HCT116 (cell line): Measurements from ENCODE around the gene SLC25A25. TPM values are rescaled to one million over a fixed set of nuclear protein-coding genes. Genes with fewer than 3 reads are reported as not detected.

Source experiments
- ATAC-seq: fragments of 200-7000 bp; cut with Tn5 transposase; 2 replicates; pipeline ENCODE4 v1.9.1; 2020; ENCODE audit warnings: mild to moderate bottlenecking, moderate library complexity
- BruUV-seq: library from RNA; stranded (reverse); fragments of 400-500 nt; replicated peaks from 2 replicates; lab custom pipeline; 2021; lab: Mats Ljungman, UMichigan
- CTCF ChIA-PET: fragments of 300-600 bp; sonication (Branson Sonifier 250); formaldehyde crosslinking; loops from one replicate; lab custom pipeline; 2021; ENCODE audit warnings: antibody characterized with exemption; lab: Charles Lee
- POLR2A ChIA-PET: fragments of 300-600, 350-600 bp; sonication (Branson Sonifier 250); formaldehyde crosslinking; loops from one replicate; lab custom pipeline; 2021; ENCODE audit warnings: antibody characterized with exemption; lab: Charles Lee
- RAD21 ChIA-PET, 2 experiments: fragments of 300-600 bp; sonication (Branson Sonifier 250); formaldehyde crosslinking; loops; one replicate each; lab custom pipeline; 2023; ENCODE audit warnings: low total read pairs in 2 of 2; ENCODE audit not compliant: uncharacterized antibody in 2 of 2, unreplicated experiment in 2 of 2, low non-redundant PET in 1 of 2; lab: Charles Lee
- DNase-seq: peaks from one replicate; pipeline ENCODE4 v3.0.0-alpha.2; 2010; ENCODE audit warnings: low read depth, low spot score
- H2AFZ ChIP-seq: fragments of 200-600 bp; shearing (Covaris generic), sonication (generic); 2 replicates; pipeline ENCODE4 v1.6.1; 2017; ENCODE audit warnings: low read depth, mixed run types, mixed read lengths, antibody characterized with exemption, low read length; ENCODE audit not compliant: poor library complexity, severe bottlenecking
- H3K27ac ChIP-seq: 2 replicates; pipeline ENCODE4 v1.5.1; 2012; ENCODE audit warnings: low read depth, low read length
- H3K27me3 ChIP-seq: fragments of 200-600 bp; sonication (generic); 2 replicates; pipeline ENCODE4 v1.6.1; 2016; ENCODE audit warnings: mixed run types, low read length, mixed read lengths; ENCODE audit not compliant: insufficient read depth
- H3K36me3 ChIP-seq, 2 experiments: fragments of 200-500 bp in 1 of 2; fragments of 200-600 bp in 1 of 2; sonication (Bioruptor generic) in 1 of 2; sonication (generic) in 1 of 2; 2 replicates each; pipeline versions ENCODE4 v1.5.1 to v1.6.1; 2014 to 2016; ENCODE audit warnings: low read length in 2 of 2, inconsistent platforms in 1 of 2, mixed read lengths in 1 of 2, mixed run types in 1 of 2; ENCODE audit not compliant: insufficient read depth in 2 of 2, control insufficient read depth in 1 of 2
- H3K4me1 ChIP-seq, 2 experiments: fragments of 200-600 bp in 1 of 2; sonication (generic) in 1 of 2; 2 replicates each; pipeline versions ENCODE4 v1.5.1 to v1.6.1; 2012 to 2017; ENCODE audit warnings: low read length in 2 of 2, inconsistent platforms in 1 of 2, mild to moderate bottlenecking in 1 of 2, mixed read lengths in 1 of 2, mixed run types in 1 of 2, moderate library complexity in 1 of 2; ENCODE audit not compliant: insufficient read depth in 2 of 2, control insufficient read depth in 1 of 2
- H3K4me2 ChIP-seq: fragments of 200-600 bp; sonication (generic); 2 replicates; pipeline ENCODE4 v1.6.1; 2017; ENCODE audit warnings: mixed run types, low read length, mixed read lengths
- H3K4me3 ChIP-seq, 2 experiments: fragments of 200-600 bp in 1 of 2; sonication (generic) in 1 of 2; replicated peaks in 1 of 2; 2 replicates each; pipeline ENCODE4 v1.5.1; 2011 to 2016; ENCODE audit warnings: low read length in 2 of 2, control low read depth in 1 of 2, low read depth in 1 of 2, mild to moderate bottlenecking in 1 of 2, mixed read lengths in 1 of 2, mixed run types in 1 of 2
- H3K79me2 ChIP-seq: fragments of 200-600 bp; sonication (generic); 2 replicates; pipeline ENCODE4 v1.6.1; 2017; ENCODE audit warnings: mild to moderate bottlenecking, mixed run types, low read length, moderate library complexity, mixed read lengths; ENCODE audit not compliant: insufficient read depth
- H3K9ac ChIP-seq: fragments of 200-600 bp; sonication (generic); 2 replicates; pipeline ENCODE4 v1.6.1; 2016; ENCODE audit warnings: low read length, mixed read lengths
- H3K9me2 ChIP-seq: fragments of 200-600 bp; sonication (generic), shearing (Covaris generic); 2 replicates; pipeline ENCODE4 v1.6.1; 2017; ENCODE audit warnings: mixed run types, mild to moderate bottlenecking, moderate library complexity; ENCODE audit not compliant: insufficient read depth
- H3K9me3 ChIP-seq, 2 experiments: fragments of 200-500 bp in 1 of 2; fragments of 200-600 bp in 1 of 2; sonication (Bioruptor generic) in 1 of 2; sonication (generic) in 1 of 2; 2 replicates each; pipeline ENCODE4 v1.6.1; 2014 to 2017; ENCODE audit warnings: low read length in 2 of 2, mixed read lengths in 2 of 2, inconsistent platforms in 1 of 2, low read depth in 1 of 2, mild to moderate bottlenecking in 1 of 2, mixed run types in 1 of 2, moderate library complexity in 1 of 2; ENCODE audit not compliant: control insufficient read depth in 1 of 2, insufficient read depth in 1 of 2
- H4K20me1 ChIP-seq: fragments of 200-600 bp; sonication (generic), shearing (Covaris generic); 2 replicates; pipeline ENCODE4 v1.6.1; 2017; ENCODE audit warnings: mixed run types, mild to moderate bottlenecking, moderate library complexity; ENCODE audit not compliant: insufficient read depth
- CEBPB ChIP-seq: IDR thresholded peaks from 2 replicates; pipeline ENCODE4 v1.6.1; 2012; ENCODE audit warnings: low read depth
- EGR1 ChIP-seq: IDR thresholded peaks from 2 replicates; pipeline ENCODE4 v1.6.1; 2012; ENCODE audit warnings: low read depth
- EZH2 ChIP-seq: fragments of 200-600 bp; sonication (generic); IDR thresholded peaks from 2 replicates; pipeline ENCODE4 v1.6.1; 2017; ENCODE audit warnings: antibody characterized with exemption, mixed run types
- EZH2phosphoT487 ChIP-seq: fragments of 200-600 bp; IDR thresholded peaks from 2 replicates; pipeline ENCODE4 v1.6.1; 2018; ENCODE audit warnings: antibody characterized with exemption, borderline replicate concordance
- POLR2AphosphoS5 ChIP-seq: IDR thresholded peaks from 2 replicates; pipeline ENCODE4 v1.6.1; 2011; ENCODE audit warnings: mild to moderate bottlenecking, low read depth, low read length, moderate library complexity
- SIN3A ChIP-seq: IDR thresholded peaks from 2 replicates; pipeline ENCODE4 v1.6.1; 2012; ENCODE audit warnings: low read depth
- TCF7L2 ChIP-seq: IDR thresholded peaks from 2 replicates; pipeline ENCODE4 v1.7.0; 2011; ENCODE audit warnings: borderline replicate concordance, inconsistent platforms; ENCODE audit not compliant: insufficient read depth, insufficient read length; ENCODE audit errors: extremely low read depth
- intact Hi-C: fragments of 100-400 bp; cut with micrococcal nuclease; formaldehyde crosslinking; loops from 2 replicates; pipeline ENCODE4 v1.10.0; 2022
- total RNA-seq: library from RNA; stranded (reverse); gene quantifications from one replicate; pipeline ENCODE4 v1.2.1, GENCODE V29; 2021; ENCODE audit not compliant: unreplicated experiment
- TF ChIP-seq, protein P1 (sequence below): IDR thresholded peaks from 2 replicates; pipeline ENCODE4 v1.6.1; 2012

The SLC25A25 gene
- total RNA-seq, 1 experiment from 2014 or later, result 15.3 TPM

DNA sequence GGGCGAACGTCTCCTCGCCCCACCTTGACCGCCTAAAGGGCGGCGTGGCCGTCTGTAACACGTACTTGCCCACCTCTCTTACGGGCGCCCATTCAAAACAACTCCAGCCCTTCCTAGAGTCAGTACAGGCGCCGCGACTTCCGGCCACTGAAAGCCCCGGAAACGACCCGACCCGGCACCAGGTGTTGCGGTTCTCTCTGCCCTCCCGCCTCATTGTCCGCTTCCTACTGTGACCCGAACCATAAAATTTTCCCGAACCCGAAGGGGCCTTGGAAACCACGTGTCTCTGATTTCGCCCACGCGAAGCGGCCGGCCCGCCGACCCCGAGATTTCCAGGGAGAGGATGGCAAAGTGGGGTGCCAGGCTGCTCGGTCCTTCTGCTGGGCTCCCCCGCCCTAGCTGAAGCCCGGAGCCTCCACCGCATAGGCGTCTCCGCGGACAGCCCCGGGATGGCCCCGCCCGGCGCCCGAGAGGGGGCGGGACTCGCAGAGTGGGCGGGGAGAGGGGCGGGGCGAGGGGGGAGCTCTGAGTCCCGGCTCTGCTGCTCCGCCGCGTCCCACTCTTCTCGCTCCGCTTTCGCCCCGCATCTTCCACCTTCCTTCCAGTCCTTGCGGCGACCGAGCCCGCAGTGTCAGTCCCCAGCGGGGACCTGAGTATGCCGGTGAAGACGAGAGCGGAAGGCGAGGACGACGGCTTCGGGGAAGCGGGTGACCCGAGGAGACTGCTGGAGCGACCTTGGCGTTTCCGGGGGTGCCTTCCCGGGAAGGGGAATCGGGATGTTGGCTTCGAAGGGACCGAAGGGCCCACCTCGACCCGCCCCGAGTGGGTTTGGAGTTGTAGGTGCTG, 60.2 kb downstream of the SLC25A25 start:
- Histone ChIP-seq H3K36me3 (peaks cover 0 to 15% of the 10 kb centered on the region in 2 experiments; a peak in 2 of 4 replicates), H4K20me1 (peaks cover 9% of the 10 kb centered on the region; the same call in 1 of the 2 replicates), H3K27ac (peak overlapping the region; percentile 99), H2AFZ (peak overlapping the region; percentile 84), H3K9ac (peak overlapping the region; percentile 92), H3K79me2 (peaks cover 39% of the 10 kb centered on the region), H3K9me2 (no peaks in the 10 kb centered on the region), H3K4me1 (peaks cover 9 to 31% of the 10 kb centered on the region in 2 experiments), H3K9me3 (peaks cover 0 to 6% of the 10 kb centered on the region in 2 experiments; a peak in 1 of 4 replicates), H3K27me3 (no peaks in the 10 kb centered on the region), H3K4me3 (peak overlapping the region; percentile 90 to 92), H3K4me2 (peak overlapping the region; percentile 91)
- intact Hi-C loops, result no loop called here
- CTCF ChIA-PET, result interaction anchor here (1.0 to 1.7 kb wide), 2 partner anchors 11 to 31 kb away, joined by 3 to 14 read pairs; no protein-coding TSS in a partner anchor
- peak; percentile 83 for TF ChIP-seq POLR2AphosphoS5
- peak; percentile 4 for TF ChIP-seq TCF7L2
- no peak for TF ChIP-seq EZH2phosphoT487
- no peak for TF ChIP-seq EGR1
- RAD21 ChIA-PET, result no interaction called here
- BruUV-seq, result no TSS peak
- ATAC-seq (peak; percentile 78), DNase-seq (peak; percentile 90)
- POLR2A ChIA-PET, result interaction anchor here (0.6 to 0.9 kb wide), 3 partner anchors 9 to 161 kb away, joined by 3 read pairs; no protein-coding TSS in a partner anchor

DNA sequence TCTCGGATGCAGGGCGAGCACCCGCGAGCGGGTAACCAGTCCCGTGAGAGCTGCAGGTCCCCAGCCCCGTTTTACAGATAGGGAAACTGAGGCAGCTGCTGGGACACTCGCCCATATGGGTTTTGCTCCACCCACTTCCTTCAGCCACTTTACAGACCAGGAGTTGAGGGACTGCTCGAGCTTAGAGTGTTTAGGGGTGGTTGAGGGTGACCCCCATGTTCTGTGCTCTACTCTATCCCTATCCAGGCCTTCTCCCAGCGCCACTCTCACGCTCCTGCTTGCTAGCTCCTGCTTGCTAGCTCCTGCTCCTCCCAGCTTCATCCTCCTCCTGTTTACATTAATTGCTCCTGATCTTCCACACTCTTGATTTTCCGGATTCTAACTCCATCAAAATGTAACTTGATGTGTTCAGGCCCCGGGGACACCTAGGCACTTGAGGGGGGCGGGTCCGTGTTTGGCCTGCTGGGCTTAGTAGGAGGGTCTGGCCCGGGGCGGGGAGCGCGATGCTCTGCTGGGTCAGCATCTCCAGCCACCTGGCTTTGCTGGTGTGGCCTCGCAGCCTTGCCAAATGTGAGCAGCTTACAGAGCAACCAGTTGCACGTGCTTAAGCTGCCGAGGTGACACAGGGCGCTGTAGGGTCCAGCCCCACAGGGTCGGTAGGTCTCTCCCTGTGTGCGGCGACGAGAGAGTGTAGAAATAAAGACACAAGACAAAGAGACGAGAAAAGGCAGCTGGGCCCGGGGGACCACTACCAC, 61.0 kb downstream of the SLC25A25 start:
- Histone ChIP-seq H2AFZ (no peak overlapping the region), H3K79me2 (peaks cover 34% of the 10 kb centered on the region), H3K4me2 (peak overlapping the region; percentile 91), H3K27ac (peak overlapping the region; percentile 99), H3K9me2 (no peaks in the 10 kb centered on the region), H3K4me3 (peak overlapping the region; percentile 90 to 92), H3K4me1 (peaks cover 9 to 31% of the 10 kb centered on the region in 2 experiments), H3K9ac (peak overlapping the region; percentile 92), H3K36me3 (peaks cover 0 to 10% of the 10 kb centered on the region in 2 experiments; a peak in 1 of 4 replicates), H3K27me3 (peaks cover 3% of the 10 kb centered on the region; the same call in 1 of the 2 replicates), H3K9me3 (peaks cover 4 to 6% of the 10 kb centered on the region in 2 experiments; a peak in 2 of 4 replicates), H4K20me1 (peaks cover 9% of the 10 kb centered on the region; the same call in 1 of the 2 replicates)
- intact Hi-C loops, result no loop called here
- no peak for DNase-seq
- no peak for ATAC-seq
- ChIA-PET POLR2A (interaction anchor here (0.6 to 0.9 kb wide), 2 partner anchors 13 to 160 kb away, joined by 3 read pairs; no protein-coding TSS in a partner anchor), CTCF (interaction anchor here (1.0 to 1.7 kb wide), 2 partner anchors 11 to 30 kb away, joined by 3 to 14 read pairs; no protein-coding TSS in a partner anchor), RAD21 (no interaction called here)
- no peak for TF ChIP-seq SIN3A
- TF ChIP-seq CEBPB, result no peak
- TF ChIP-seq EZH2, result no peak
- TF ChIP-seq, protein P1, sequence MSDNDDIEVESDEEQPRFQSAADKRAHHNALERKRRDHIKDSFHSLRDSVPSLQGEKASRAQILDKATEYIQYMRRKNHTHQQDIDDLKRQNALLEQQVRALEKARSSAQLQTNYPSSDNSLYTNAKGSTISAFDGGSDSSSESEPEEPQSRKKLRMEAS, result no peak
- TSS peak; percentile 95 for BruUV-seq
